HepG2 (cell line): ENCODE measurements around the gene ADM. TPM values are rescaled to one million over a fixed set of nuclear protein-coding genes. Genes with fewer than 3 reads are reported as not detected.
A peak's percentile ranks its signal among the peaks of the same experiment; 100 is the strongest.

Experiments used
- CCDC6 ChIP-seq: sonication (generic); formaldehyde crosslinking; IDR thresholded peaks from 2 replicates; pipeline ENCODE4 v1.8.1; 2022; ENCODE audit warnings: mild to moderate bottlenecking, missing genetic modification reagents, moderate library complexity
- CEBPG ChIP-seq: IDR thresholded peaks from 2 replicates; pipeline ENCODE4 v1.6.1; 2016
- CHCHD3 ChIP-seq: sonication (generic); formaldehyde crosslinking; IDR thresholded peaks from 2 replicates; pipeline ENCODE4 v1.8.0; 2022; ENCODE audit warnings: mild to moderate bottlenecking, missing genetic modification reagents, moderate library complexity
- ELF3 ChIP-seq: IDR thresholded peaks from 2 replicates; pipeline ENCODE4 v1.6.1; 2016; ENCODE audit warnings: missing genetic modification reagents, missing compliant biosample characterization
- HOXA3 ChIP-seq: sonication (generic); formaldehyde crosslinking; IDR thresholded peaks from 2 replicates; pipeline ENCODE4 v1.5.0; 2020; ENCODE audit warnings: missing genetic modification reagents
- KLF16 ChIP-seq, 2 experiments: sonication (generic) in 1 of 2; formaldehyde crosslinking in 1 of 2; IDR thresholded peaks; 2 replicates each; pipeline versions ENCODE4 v1.6.1 to v1.8.0; 2016 to 2023; ENCODE audit warnings: missing genetic modification reagents in 2 of 2, missing compliant biosample characterization in 1 of 2
- MEF2D ChIP-seq: sonication (generic); formaldehyde crosslinking; IDR thresholded peaks from 2 replicates; pipeline ENCODE4 v1.5.1; 2020; ENCODE audit warnings: mild to moderate bottlenecking, missing genetic modification reagents
- PLRG1 ChIP-seq: fragments of 450-650 bp; conservative IDR thresholded peaks from 2 replicates; pipeline ENCODE4 v1.6.1; 2016
- REPIN1 ChIP-seq: sonication (generic); formaldehyde crosslinking; IDR thresholded peaks from 2 replicates; pipeline ENCODE4 v1.8.0; 2022; ENCODE audit warnings: missing genetic modification reagents, low read depth, mild to moderate bottlenecking, borderline replicate concordance
- RXRA ChIP-seq: sonication (generic); formaldehyde crosslinking; IDR thresholded peaks from 2 replicates; pipeline ENCODE4 v1.5.1; 2020; ENCODE audit warnings: missing genetic modification reagents
- SAP130 ChIP-seq: IDR thresholded peaks from 2 replicates; pipeline ENCODE4 v1.6.1; 2016; ENCODE audit warnings: low read depth
- SNRNP70 ChIP-seq: fragments of 200-400 bp; formaldehyde crosslinking; IDR thresholded peaks from 2 replicates; pipeline ENCODE4 v1.6.1; 2017; ENCODE audit warnings: mild to moderate bottlenecking, low read depth, low read length, moderate library complexity
- STAG1 ChIP-seq: sonication (generic); formaldehyde crosslinking; IDR thresholded peaks from 2 replicates; pipeline ENCODE4 v1.4.0; 2020; ENCODE audit warnings: missing genetic modification reagents
- TBX2 ChIP-seq: sonication (generic); formaldehyde crosslinking; IDR thresholded peaks from 2 replicates; pipeline ENCODE4 v1.5.0; 2020; ENCODE audit warnings: missing genetic modification reagents, mild to moderate bottlenecking, borderline replicate concordance
- THAP11 ChIP-seq: IDR thresholded peaks from 2 replicates; pipeline ENCODE4 v1.6.1; 2016; ENCODE audit warnings: missing biosample characterization, missing genetic modification reagents
- ZGPAT ChIP-seq: IDR thresholded peaks from 2 replicates; pipeline ENCODE4 v1.6.1; 2016; ENCODE audit warnings: mild to moderate bottlenecking
- ZNF263 ChIP-seq: sonication (generic); formaldehyde crosslinking; IDR thresholded peaks from 2 replicates; pipeline ENCODE4 v1.4.0; 2020; ENCODE audit warnings: missing genetic modification reagents
- ZNF383 ChIP-seq: sonication (generic); formaldehyde crosslinking; IDR thresholded peaks from 2 replicates; pipeline ENCODE4 v1.4.0; 2020; ENCODE audit warnings: missing genetic modification reagents, mild to moderate bottlenecking, borderline replicate concordance
- ZNF430 ChIP-seq: sonication (generic); formaldehyde crosslinking; IDR thresholded peaks from 2 replicates; pipeline ENCODE4 v1.9.0; 2021; ENCODE audit warnings: mild to moderate bottlenecking, missing genetic modification reagents
- ZNF552 ChIP-seq: sonication (generic); formaldehyde crosslinking; IDR thresholded peaks from 2 replicates; pipeline ENCODE4 v1.9.0; 2022; ENCODE audit warnings: missing genetic modification reagents, mild to moderate bottlenecking, borderline replicate concordance
- ZNF564 ChIP-seq: sonication (generic); formaldehyde crosslinking; IDR thresholded peaks from 2 replicates; pipeline ENCODE4 v1.8.1; 2023; ENCODE audit warnings: mild to moderate bottlenecking, missing genetic modification reagents
- ZNF569 ChIP-seq: sonication (generic); formaldehyde crosslinking; IDR thresholded peaks from 2 replicates; pipeline ENCODE4 v1.5.0; 2020; ENCODE audit warnings: mild to moderate bottlenecking, missing genetic modification reagents, moderate library complexity, borderline replicate concordance
- ZNF644 ChIP-seq: IDR thresholded peaks from 2 replicates; pipeline ENCODE4 v1.6.1; 2016; ENCODE audit warnings: low read depth
- ZNF660 ChIP-seq: sonication (generic); formaldehyde crosslinking; IDR thresholded peaks from 2 replicates; pipeline ENCODE4 v1.5.1; 2020; ENCODE audit warnings: mild to moderate bottlenecking, low read depth, missing genetic modification reagents, borderline replicate concordance
- ZNF784 ChIP-seq: sonication (generic); formaldehyde crosslinking; IDR thresholded peaks from 2 replicates; pipeline ENCODE4 v1.5.1; 2020; ENCODE audit warnings: missing genetic modification reagents, mild to moderate bottlenecking, borderline replicate concordance
- ZNF850 ChIP-seq: sonication (generic); formaldehyde crosslinking; conservative IDR thresholded peaks from 2 replicates; pipeline ENCODE4 v1.9.0; 2021; ENCODE audit warnings: mild to moderate bottlenecking, missing genetic modification reagents
- ZSCAN29 ChIP-seq: sonication (generic); formaldehyde crosslinking; conservative IDR thresholded peaks from 2 replicates; pipeline ENCODE4 v1.4.0; 2020; ENCODE audit warnings: mild to moderate bottlenecking, missing genetic modification reagents
- ZSCAN31 ChIP-seq: sonication (generic); formaldehyde crosslinking; IDR thresholded peaks from 2 replicates; pipeline ENCODE4 v1.5.0; 2020; ENCODE audit warnings: low read depth, mild to moderate bottlenecking, missing genetic modification reagents
- polyA plus RNA-seq, 8 experiments: library from polyadenylated mRNA; depleted of rRNA in 3 of 8; stranded (reverse) in 7 of 8; unstranded in 1 of 8; fragments of >200 nt; fragmentation: Illumina TruSeq in 4 of 8; extraction: Trizol in 4 of 8; gene quantifications; 2 replicates each; pipeline versions ENCODE4 v1.2.1 to v1.2.3, GENCODE V29; 2011 to 2016; ENCODE audit warnings: low read depth in 4 of 8, missing spikeins in 1 of 8, mixed read lengths in 1 of 8; ENCODE audit not compliant: insufficient read depth in 1 of 8
- total RNA-seq, 5 experiments: library from RNA; depleted of rRNA; stranded (reverse); fragments of >200 nt; fragmentation: Illumina TruSeq; extraction: Trizol; gene quantifications; 2 replicates each; pipeline ENCODE4 v1.2.3, GENCODE V29; 2016; ENCODE audit warnings: low read depth in 1 of 5
- TF ChIP-seq, protein P1 (sequence below): sonication (generic); formaldehyde crosslinking; conservative IDR thresholded peaks from 2 replicates; pipeline ENCODE4 v1.8.1; 2023; ENCODE audit warnings: missing genetic modification reagents

Gene ADM
- total and polyA plus RNA-seq, 2 of the 13 experiments (the other 11 are each of a cell fraction or from before 2014, with no cell fraction given) = 10.7 to 26.1 TPM

DNA sequence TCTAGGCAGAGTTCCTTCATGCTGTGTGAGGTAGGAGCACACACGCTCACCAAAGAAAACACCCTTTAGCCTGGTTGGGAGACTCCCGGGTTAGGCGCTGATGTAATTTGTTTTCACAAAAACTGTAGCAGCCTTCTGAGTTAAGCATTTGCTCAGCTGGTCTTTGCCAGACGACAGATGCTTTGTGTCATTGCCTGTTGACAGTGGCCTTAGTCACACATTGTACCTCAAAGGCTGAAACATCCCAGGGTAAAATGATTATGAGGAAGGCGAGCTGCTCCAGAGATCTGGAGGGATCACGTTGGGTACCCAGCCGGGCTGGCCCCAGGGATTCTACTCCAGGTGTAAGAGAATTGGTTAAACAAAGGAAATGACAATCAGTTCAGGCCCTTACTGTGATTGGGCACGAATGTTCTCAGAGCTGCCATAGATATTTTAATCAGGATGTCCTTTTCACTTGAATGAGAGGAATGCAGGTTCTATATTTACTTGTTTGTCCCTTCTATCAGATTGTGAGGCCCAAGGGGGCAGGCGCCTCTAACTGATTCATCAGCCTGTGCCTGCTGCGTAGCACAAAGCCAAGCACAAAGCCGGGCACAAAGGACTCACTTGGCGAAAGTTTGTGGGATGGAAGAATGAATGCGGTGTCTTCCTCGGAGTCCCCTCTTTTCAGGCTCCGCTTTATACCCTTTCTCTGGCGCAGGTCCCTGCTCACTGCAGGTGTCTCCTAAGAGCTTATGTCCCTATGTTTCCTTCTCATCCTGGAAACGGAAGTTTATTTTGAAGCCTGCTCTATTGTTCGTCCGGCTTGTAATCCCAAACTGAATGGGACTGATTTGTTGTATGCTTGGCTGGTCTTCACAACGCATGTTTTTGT, 47.1 kb downstream of the ADM start (continued):
- TF ChIP-seq RXRA = peak; percentile 65; the same call in 1 of the 2 replicates
- TF ChIP-seq THAP11 (CRISPR knock-in tag) = 0 out of 2 replicates have a peak, but pooled peaks have one; percentile 33
- no peak for TF ChIP-seq ZNF383 (CRISPR knock-in tag)
- no peak for TF ChIP-seq CCDC6 (CRISPR knock-in tag)
- no peak for TF ChIP-seq MEF2D (CRISPR knock-in tag)
- TF ChIP-seq ZNF569 (CRISPR knock-in tag) = no peak
- TF ChIP-seq ZNF430 (CRISPR knock-in tag) = no peak
- TF ChIP-seq ZNF552 (CRISPR knock-in tag) = no peak
- peak; percentile 52; the same call in 1 of the 2 replicates for TF ChIP-seq HOXA3 (CRISPR knock-in tag)
- TF ChIP-seq ZNF850 (CRISPR knock-in tag) = no peak
- TF ChIP-seq KLF16 (CRISPR knock-in tag; IDR thresholded peaks at IDR 0.05) = peak in 1 of 2 experiments; percentile 51; a peak in 2 of 4 replicates
- no peak for TF ChIP-seq PLRG1
- TF ChIP-seq ZNF644 = 0 out of 2 replicates have a peak, but pooled peaks have one; percentile 17
- no peak for TF ChIP-seq ZSCAN31 (CRISPR knock-in tag)
- TF ChIP-seq ZSCAN29 (CRISPR knock-in tag) = no peak
- no peak for TF ChIP-seq CHCHD3 (CRISPR knock-in tag)
- TF ChIP-seq TBX2 (CRISPR knock-in tag) = peak; percentile 45; the same call in 1 of the 2 replicates
- TF ChIP-seq REPIN1 = 0 out of 2 replicates have a peak, but pooled peaks have one; percentile 25
- TF ChIP-seq ZGPAT = no peak; the same call in 1 of the 2 replicates
- TF ChIP-seq, protein P1, sequence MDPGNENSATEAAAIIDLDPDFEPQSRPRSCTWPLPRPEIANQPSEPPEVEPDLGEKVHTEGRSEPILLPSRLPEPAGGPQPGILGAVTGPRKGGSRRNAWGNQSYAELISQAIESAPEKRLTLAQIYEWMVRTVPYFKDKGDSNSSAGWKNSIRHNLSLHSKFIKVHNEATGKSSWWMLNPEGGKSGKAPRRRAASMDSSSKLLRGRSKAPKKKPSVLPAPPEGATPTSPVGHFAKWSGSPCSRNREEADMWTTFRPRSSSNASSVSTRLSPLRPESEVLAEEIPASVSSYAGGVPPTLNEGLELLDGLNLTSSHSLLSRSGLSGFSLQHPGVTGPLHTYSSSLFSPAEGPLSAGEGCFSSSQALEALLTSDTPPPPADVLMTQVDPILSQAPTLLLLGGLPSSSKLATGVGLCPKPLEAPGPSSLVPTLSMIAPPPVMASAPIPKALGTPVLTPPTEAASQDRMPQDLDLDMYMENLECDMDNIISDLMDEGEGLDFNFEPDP = no peak
- TF ChIP-seq ZNF263 (CRISPR knock-in tag) = no peak
- no peak for TF ChIP-seq ZNF784 (CRISPR knock-in tag)
- TF ChIP-seq SNRNP70 = no peak
- TF ChIP-seq CEBPG = 0 out of 2 replicates have a peak, but pooled peaks have one; percentile 32
- TF ChIP-seq ELF3 (CRISPR knock-in tag) = peak; percentile 32; the same call in 1 of the 2 replicates
- no peak for TF ChIP-seq ZNF660 (CRISPR knock-in tag)
- TF ChIP-seq STAG1 (CRISPR knock-in tag) = peak; percentile 10; the same call in 1 of the 2 replicates
- TF ChIP-seq SAP130 (CRISPR knock-in tag) = peak; percentile 91
- no peak for TF ChIP-seq ZNF564 (CRISPR knock-in tag)
